ENCODE results near the gene RAB17.
A peak's percentile ranks its signal among the peaks of the same experiment; 100 is the strongest.
"Not testable (repeated sequence)": the region's sequence is repeated elsewhere in the genome, so short reads cannot be mapped to it uniquely, and the experiment has no call there.

Gene RAB17

DNA sequence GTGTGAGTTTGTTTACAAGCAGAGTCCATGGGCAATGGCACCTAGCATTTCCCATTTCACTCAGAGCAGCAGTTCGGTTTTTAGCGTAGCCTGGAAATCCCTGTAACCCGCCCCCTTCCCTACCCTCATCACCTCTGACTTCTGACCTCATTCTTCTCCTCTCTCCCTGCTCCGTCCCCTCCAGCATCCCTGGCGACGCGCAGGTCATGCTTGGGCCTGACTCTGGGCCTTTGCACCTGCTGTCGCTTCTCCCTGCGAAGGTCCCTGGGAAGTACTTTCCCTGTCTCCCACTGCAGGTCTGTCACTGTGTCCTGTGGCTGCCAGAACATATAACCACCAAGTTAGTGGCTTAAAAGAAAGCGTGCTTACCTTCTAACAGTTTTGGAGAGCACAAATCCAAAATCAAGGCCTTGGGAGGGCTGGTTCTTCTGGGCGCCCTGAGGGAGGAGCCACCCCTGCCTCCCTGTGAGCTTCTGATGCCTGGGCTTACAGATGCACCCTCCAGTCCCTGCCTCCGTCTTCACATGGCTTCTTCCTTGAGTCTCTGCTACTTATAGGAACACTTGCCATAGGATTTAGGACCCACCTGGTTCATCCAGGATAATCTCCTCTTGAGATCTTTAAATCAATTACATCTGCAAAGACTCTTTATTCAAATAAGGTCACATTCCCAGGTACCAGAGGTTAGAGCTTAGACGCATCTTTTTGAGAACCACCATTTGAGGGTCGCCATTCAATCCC is 8.1 kb upstream of the RAB17 start:
- no peak for DNase-seq (ENCODE audit: low spot score)

DNA sequence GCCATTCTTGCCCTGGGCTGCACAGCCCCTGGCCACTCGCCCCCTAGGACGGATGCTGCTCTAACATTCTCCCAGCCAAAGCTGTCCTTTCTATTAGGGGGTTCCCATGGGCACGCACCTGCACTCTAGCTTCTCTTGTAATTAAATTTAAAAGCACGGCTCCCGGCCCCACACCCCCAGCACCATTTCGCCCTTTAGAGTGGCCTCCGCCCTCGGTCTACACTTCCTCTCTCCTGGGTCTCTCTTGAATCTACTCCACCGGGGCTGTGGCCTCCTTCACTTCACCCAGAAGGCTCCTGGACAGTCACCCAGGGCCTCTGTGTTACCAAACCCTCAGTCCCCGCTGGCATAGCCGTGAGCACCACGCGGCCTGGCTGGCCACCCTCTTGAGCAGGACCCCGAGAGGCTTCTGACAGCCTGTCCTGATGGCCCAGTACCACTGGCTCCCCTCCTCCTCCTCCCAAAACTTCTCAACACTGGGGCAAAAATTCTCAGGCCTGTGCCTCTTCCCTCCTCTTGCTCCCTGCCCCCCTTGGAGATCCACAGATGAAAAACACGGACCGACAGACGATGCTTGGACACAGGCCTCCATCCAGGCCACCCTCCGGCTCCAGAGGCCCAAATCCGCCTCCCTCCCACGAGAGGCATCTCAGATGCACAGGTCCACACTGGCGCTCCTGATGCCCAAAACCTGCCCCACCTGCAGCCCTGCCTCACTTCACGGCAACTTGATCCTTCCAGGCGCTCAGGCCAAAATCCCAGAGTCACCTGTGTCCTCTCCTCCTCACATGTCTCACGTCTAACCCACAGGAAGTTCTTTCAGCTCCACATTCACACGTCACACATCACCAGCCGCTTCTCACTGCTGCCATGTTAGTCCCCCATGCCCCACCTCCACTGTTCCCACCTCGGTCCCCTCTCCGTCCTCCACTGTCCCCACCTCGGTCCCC is 6.9 kb upstream of the RAB17 start:
- DNase-seq (ENCODE audit: low spot score), result no peak

DNA sequence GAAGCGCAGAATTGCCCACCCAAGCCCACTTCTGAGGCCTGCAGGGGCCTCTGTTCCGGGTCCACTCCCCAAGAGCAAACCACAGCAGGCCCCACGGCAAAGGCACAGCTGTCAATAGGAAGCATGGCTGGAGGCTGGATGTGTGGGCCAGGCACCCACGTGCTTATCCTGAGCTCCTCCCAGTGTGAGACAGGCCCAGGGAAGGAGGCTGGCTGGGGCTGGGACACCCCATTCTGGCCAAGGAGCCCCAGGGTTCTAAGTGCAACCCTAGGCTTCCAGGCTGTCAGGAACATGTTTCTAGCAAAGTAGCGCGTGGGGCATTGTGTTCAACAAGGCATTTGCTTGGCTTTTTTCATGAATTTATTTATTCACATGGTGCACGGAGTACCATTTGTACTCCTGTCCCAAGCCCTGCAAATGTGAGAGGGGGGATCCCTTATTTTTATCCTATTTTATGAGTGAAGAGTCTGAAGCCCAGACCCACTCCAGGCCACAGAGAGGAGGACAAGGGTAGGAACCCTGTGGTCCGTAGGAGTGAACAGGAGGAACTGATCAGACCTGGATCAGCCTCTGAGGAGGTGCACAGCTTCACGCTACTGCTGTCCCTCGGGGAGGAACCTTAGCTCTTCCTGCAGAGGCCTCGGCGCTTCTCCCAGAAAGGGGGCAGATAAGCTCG is 6.1 kb upstream of the RAB17 start:
- DNase-seq (ENCODE audit: low spot score), result no peak

DNA sequence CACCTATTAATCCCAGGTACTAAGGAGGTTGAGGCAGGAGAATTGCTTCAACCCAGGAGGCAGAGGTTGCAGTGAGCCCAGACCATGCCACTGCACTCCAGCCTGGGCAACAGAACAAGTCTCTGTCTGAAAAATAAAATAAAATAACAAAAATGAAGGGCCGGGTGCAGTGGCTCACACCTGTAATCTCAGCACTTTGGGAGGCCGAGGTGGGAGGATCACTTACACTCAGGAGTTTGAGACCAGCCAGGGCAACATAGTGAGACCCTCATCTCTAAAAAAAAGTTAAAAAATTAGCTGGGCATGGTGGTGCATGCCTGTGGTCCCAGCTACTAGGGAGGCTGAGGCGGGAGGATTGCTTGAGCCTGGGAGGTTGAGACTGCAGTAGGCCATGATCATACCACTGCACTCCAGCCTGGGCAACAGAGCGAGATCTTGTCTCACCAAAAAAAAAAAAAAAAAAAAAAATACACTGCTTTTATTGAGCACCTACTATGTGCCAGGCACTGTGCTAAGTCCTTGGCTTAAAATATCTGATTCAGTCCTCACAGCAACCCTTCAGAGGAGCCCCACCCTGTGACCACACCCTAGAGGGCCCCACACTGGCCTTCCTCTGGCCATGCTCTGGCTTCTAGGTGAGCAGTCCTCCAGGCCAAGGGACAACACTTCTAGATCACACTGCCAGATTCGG is 5.4 kb upstream of the RAB17 start:
- DNase-seq (ENCODE audit: low spot score), result not testable (repeated sequence)

DNA sequence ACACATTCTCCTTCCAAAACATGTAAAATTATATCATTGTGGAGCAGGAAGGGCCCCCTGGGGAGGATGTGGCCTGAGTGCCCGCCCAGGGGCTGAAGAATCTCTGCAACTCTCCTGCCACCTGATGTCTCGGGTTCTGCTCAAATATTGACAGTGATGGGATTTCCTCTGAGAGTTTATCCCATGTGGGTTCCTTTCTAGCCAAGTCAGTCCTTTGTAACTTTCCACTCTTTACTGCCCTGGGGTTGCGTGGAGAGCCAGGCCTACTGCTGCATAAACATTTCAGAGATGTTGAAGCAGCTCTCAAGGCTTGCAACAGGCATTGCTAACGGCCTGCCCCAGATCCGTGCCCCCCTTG is 4.0 kb upstream of the RAB17 start:
- no peak for DNase-seq (ENCODE audit: low spot score)

DNA sequence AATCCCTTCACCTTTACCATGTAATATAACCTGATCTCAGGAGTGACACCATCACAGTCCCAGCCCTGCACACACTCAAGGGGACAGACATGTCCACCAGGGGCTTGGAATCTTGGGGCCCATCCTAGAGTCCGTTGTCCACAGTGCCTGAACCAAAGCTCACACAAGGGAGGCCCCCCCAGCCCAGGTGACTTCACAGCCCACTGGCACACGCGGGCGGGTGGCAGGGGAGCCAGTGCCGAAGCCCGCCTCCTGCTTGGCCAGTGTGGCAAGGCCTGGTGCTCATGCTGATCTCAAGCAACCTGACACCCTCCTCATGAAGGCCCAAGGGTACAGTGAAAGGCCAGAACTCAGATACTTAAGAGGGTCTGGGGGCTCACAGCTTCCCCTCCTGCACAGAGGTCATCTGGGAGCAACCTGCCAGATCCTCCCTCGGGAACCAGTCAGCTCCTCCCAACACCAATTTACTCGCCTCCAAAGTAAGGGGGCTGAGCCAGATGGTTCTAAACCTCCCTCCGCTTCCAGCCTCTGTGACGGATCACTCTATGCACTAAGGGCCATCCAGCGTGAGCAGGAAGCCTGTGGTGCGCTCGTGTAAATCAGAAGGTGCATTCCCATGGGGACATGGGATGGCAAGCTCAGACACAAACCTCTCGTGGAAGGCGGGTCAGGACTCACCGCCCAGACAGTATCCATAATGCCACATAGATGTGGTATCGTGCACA is 3.2 kb upstream of the RAB17 start:
- no peak for DNase-seq (ENCODE audit: low spot score)

DNA sequence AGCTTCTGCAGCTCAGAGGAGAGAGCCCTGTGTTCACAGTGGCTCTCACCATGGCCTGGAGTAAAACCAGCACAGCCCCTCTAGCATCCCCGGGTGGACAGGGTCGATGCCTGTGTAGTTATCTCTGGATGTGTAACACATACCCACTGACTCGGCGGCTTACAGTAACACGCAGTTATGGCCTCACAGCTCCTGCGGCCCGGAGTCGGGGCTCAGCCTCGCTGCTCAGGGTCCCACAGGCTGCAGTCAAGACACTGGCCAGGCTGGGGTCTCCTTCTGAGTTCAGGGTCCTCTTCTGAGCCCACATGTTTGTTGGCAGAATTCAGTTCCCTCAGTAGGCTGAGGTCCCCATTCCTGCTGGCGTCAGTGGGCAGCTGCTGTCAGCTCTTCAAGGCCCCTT is 2.5 kb upstream of the RAB17 start:
- DNase-seq (ENCODE audit: low spot score), result no peak

DNA sequence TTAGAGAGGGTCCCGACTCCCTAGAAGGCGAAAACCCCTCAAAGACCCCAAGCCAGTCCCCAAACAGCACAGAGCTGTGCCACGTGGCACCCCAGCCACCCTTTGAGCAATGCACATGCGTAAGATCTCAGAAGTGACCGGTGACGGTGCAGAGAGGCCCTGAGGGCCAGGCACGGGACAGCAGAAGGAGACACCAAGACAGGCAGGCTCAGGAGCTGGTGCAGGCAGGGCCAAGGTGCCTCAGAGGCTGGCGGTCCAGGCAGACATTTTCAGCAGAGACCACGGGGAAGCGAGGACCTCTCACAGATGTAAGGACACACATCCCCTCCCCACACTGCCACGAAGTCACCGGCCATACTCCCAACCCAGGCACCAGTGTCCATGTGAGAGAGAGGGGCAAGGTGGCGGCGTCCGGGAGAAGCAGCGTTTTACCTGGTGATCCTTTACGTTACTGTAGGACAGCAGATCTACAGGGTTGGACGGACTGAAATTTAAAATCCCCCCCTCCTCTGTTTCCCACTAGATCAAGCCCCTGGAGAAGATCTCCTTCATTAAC is 2.0 kb upstream of the RAB17 start:
- DNase-seq (ENCODE audit: low spot score), result no peak

DNA sequence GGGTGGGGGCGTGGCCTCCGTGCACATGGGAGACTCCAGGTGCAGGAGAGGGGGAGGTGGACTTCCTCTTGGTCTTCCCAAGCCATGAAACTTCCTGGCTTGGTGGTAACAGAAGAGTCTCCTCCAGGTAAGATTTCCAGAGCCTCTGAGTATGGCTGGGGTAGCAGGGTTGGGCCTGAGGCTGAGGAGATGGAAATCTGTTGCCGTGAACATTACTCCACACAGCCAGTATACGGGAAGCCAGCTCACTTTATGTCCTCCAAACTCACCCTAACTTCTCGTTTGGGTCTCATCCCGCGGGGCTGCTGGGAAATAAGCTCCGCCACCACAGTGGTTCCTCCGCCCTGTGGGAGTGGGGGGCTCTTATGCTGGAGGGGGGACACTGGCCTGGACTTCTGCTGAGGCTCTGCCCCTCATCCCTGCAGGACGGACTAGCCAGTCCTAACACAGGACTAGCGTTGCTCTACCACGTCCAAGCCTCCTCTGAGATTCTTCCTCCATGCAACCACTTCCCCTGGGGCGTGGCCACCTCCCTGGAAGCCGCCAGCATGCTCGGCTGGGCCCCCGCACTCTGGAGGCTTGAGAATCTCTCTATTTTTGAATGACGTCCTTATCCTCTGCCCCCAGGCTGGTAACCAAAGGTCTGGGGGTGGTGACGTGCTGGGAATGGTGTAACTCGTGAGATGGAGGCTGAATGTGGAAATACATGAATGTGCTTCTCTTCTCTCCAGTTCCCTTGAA is 777 bp upstream of the RAB17 start:
- DNase-seq (ENCODE audit: low spot score), result no peak

DNA sequence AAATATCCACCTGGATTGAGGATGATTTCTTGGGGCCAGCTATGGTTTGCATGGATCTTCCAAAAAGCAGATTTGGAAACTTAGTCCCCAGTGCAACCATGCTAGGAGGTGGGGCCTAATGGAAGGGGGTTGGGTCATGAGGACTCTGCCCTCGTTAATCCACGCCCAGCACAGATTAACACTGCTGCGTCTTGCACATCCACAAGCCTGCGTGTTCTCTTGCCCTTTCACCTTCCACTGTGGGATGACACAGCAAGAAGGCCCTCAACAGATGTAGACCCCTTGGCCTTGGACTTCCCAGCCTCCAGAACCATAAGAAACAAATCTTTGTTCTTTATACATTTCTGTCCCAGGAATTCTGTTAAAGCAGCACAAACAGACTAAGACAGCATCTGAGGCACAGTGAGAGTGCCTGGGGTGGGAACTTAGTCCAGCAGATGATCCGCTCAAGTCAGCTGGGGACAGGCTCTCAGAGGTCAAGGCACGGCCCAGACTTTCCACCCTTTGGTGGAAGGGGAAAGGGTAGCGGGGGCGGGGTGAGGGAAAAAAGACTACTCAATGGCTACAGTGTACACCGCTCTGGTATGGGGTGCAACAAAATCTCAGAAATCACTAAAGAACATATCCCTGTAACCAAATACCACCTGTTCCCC is 2.4 kb downstream of the RAB17 start:
- DNase-seq (ENCODE audit: low spot score), result no peak

DNA sequence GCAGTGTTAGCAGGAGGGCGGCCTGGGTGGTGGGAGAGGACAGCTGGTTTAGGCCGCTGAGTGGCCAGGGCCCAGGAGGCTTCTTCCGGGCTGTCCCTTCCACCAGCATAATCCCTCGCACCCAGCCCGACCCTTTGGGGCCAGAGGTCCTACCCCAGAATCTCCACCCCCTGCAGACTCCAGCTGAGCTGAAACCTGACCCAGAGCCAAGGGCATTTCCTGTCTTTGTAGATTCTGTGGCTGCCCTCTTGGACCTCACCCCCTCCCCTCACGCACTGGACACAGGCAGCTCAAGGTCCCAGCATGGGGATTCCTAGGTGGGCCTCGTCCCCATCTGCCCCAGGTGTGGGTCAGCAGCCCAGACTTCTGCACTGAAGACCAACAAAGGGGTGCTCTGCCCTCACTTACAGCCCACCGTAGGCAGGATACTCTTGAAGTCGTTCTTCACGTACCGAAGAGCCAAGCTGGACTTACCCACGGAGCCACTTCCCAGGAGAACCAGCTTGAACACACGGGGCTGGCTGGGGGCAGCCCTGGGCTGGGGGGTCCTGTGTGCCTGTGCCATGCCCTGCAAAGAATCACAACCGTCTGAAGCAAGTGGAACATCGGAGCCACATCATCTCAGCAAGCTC is 4.8 kb downstream of the RAB17 start:
- DNase-seq (ENCODE audit: low spot score), result no peak

DNA sequence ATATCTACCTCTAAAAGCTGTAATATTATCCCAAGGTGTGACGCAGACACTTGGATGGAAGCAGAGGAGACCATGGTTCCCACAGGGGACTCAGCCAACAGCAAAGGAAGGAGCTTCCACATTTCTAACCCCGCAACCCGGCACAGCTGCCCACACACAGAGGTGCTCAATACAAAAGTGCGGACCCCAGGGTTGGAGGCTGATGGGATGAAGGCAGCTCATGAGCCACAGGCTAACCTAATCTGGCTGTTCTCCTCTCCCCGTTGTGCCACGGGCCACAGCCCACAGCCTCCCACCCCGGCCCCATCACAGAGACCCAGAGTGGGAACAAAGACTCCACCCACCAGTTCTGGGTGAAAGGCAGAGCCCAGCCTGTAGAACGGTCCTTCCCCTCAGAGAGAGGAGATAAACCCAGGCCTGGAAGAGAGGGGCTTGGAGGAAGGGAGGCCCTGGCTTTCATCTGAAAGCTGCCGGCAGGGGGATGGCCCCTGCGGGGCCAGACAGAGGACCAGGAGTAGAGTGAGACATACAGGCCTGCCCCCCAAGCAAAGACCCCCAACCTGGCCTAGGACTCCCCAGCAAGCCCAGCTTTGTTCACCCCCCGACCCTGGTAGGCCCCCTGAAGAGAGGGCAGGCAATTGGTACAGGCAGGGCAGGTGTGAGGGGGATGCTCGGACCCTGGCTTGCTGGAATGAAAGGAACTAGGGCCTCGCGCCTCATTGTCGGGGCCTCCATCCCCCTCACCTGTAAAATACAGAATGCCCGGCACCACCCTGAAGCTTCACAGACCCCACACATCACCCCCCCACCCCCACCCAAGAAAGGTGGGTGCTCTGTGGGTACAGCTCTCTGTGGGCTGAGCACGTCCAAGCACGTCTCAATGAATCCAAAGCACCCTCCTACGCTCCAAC is 6.9 kb downstream of the RAB17 start:
- DNase-seq (ENCODE audit: low spot score), result no peak

DNA sequence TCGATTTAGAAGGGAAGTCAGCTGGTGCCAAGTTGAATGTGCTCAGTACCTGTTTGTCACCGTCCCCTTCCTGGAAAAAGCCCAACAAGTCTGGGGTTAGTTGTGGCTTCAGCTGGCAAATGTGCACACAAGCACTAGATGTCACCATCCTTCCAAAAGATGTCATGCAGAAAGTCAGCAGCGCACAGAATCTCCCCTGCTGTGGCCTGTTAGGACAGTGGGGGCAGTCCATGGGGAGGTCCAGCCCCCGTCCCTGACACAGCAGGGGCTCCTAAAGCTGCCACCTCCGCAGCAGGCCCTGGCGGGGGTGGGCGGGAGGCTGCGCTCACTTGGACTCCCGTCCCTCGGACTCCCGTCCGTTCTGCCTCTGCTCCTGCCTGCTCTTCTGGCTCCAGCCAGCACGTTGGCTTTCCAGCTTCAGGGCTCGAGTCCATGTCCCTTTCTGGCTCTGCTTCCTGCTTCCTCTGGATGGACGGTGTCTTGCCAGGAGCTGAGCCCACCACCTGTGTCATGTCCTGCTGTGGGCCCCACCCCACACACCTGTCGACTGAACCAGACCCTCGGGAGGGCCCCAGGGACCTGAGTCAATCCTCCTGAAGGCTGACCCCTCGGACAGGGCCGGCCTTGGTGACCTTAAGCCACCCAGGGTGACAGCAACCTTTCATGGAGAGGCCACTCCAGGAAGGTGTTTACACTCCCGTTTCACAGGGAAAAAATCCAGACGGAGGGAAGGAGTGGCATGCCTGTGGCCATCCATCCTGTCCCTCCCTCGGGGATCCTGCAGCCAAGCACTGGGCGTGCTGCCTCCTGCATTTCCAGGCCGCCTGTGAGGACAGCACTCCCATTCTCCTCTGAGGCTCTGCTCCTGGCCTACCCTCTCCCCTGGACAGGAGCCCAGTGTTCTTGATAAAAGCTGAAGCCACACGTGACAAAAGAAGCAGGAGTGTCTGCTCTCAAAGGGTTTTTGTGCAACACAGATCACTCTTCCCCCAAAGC is 8.5 kb downstream of the RAB17 start:
- DNase-seq (ENCODE audit: low spot score), result peak; percentile 88

DNA sequence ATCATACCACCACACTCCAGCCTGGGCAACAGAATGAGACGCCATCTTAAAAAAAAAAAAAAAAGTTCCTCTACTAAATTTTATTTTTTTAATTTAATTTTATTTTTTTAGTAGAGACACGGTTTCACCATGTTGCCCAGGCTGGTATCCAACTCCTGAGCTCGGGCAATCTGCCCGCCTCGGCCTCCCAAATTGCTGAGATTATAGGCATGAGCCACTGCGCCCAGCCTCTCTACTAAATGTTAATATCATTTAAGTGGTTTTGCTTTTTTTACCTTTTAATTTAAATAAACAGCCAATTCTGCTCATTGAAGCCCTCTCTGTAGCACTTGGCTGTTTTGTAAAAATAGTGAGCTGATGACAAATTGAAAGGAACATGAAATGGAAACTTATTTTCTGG is 9.2 kb downstream of the RAB17 start:
- DNase-seq (ENCODE audit: low spot score), result no peak

DNA sequence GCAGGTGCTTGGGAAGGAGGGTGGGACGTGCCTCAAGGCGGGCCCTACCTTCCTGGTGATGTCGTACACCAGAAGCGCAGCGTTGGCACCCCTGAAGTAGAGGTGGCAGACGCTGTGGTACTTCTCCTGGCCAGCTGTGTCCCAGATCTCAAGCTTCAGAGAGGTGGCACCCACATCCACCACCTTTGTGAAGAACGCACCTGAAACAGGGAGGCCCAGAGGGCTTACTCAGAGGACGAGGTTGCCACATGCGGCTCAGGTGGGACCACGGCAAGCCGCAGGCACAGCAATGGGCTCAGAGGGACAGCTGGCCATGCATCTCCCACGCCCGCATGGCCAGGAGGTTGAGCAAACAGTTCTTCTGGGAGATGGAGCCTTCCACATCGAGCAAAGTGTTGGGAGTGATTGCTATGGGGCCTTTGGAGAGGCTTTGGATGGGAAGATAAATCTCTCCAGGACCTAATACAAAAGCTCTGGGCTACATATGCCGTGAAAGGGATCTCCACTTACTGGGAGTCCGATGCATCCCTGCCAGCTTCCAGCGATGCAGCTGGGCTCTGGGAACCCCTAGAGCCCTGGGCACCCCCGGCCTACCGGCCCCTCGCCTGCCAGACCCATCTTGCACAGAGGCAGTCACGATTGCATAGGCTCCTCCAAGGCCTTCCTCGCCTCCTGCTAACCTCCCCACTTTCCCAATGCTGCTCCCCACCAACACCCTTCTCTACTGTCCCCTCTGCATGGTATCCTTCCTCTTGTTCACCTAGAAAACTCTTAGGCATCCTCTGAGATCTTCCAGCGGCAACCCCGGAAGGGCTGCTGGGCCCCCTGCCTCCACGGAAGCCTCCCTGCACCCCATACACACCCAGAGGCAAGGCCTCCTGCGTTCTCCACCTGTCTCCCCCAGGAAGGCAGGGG is 12.3 kb downstream of the RAB17 start:
- DNase-seq (ENCODE audit: low spot score), result no peak

DNA sequence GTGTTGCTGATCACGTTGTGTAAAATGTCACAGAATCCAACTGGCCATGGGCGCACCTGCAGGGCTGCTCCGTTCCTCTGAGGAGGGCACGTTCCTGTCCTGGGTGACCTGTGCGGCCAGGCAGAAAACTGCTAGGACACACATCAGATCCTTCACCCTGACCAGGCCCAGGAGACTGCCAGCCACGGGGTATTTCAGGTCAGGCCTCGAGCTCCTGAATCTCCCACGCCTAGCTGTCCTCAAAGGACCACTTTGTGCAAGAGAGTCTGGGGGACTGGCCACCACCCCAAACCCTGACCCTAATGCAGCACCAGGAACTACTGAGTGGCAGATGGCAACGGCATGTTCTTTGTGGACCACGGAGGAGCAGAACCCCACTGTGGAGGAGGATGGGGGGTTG is 13.1 kb downstream of the RAB17 start:
- no peak for DNase-seq (ENCODE audit: low spot score)

Measured in hepatic stellate cell (primary cell).